Islet precursor cell (in vitro differentiated cells): ENCODE data around the gene ST6GAL1.
"Not testable (repeated sequence)": the region's sequence is repeated elsewhere in the genome, so short reads cannot be mapped to it uniquely, and the experiment has no call there.

Experiments used
- DNase-seq: peaks from one replicate; pipeline ENCODE4 v3.0.0-alpha.2; 2018

Gene ST6GAL1

DNA sequence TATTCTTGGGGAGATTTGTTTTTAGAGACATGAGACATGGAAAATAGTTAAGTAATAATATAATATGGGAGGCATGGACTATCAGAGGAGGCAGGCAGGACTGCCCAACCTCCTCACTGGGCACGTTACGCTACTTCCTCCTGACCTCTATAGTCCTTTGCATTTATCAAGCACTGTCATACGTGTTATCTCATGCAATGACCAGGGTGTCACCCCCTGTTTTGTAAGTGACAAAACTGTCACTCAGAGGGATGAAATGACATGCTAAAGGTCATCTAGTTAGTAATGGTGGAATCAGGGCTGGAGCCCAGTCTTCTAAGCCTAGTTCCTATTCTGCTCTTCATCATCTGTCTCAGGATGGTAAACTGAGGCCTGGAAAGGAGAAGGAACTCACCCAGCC, 66.7 kb downstream of the ST6GAL1 start:
- DNase-seq, result no peak

DNA sequence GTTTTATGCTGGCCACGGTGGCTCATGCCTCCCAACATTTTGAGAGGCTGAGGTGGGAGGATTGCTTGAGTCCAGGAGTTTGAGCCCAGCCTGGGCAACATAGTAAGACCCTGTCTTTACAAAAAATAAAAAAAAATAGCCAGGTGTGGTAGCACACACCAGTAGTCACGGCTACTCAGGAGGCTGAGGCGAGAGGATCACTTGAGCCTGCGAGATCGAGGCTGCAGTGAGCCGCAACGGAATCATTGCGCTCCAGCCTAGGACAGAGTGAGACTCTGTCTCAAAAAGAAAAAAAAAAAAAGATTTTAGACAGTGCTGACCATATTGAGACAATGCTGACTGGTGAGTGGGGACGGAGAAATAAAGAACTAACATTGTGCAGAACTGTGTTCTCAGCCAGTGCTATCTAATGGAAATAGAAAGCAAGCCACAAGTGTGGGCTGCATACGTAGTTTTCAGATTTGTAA, 67.2 kb downstream of the ST6GAL1 start:
- DNase-seq, result no peak

DNA sequence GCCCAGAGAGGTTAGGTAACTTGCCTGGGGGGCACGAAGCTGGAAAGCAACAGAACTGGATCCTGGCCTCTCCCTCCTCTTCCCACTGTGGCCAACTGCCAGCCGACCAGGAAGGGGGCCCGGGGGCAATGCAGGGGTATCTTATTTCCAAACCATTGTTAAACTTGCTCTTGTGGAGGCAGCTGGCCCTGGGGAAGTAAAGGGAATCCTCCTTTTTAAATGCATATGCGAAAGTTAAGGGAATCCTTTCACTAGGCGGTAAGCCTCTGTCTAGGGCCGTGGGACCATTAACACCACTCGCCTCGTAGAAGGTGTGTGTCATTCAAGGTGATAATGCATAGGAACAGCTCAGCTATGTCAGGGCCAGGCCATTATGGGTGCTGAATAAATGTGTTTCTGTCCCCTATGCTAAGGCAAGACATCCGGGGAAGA, 68.6 kb downstream of the ST6GAL1 start:
- DNase-seq, result peak; percentile 71

DNA sequence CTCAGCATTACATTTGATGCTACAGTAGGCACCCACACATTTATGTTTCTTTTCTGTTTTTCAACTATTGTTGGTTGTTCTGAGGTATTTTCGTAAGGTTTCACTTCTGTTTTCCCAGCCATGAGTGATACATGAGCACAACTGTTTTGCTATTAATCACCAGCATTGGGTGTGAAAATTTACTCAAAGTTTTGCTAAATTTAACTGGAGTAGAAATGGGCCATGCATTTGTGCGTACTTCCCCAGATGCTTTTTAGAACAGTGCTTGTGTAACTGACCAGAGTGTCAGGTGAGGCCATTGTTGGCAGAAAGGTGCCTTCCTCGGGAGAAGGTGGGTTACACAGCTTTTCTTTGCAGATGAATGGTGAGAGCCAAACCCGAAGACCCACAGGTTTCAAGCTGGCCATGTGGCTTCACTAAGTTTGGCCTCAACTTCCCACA, 70.4 kb downstream of the ST6GAL1 start:
- no peak for DNase-seq

DNA sequence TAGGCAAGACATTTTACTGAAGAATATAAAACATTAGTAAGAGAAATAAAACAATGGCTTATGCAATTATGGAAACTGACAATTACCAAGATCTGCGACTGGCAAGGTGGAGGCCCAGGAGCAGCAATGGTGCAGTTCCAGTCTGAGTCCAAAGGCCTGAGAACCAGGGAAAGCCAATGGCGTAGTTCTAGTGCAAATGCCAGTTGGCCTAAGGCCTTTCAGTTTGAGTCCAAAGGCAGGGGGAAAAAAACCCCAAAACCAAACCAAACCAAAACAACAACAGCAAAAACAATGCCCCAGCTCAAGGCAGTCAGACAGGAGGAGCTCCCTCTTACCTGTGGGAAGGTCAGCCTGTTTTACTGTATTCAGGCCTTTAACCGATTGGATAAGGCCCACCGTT, 72.6 kb downstream of the ST6GAL1 start:
- DNase-seq, result no peak

DNA sequence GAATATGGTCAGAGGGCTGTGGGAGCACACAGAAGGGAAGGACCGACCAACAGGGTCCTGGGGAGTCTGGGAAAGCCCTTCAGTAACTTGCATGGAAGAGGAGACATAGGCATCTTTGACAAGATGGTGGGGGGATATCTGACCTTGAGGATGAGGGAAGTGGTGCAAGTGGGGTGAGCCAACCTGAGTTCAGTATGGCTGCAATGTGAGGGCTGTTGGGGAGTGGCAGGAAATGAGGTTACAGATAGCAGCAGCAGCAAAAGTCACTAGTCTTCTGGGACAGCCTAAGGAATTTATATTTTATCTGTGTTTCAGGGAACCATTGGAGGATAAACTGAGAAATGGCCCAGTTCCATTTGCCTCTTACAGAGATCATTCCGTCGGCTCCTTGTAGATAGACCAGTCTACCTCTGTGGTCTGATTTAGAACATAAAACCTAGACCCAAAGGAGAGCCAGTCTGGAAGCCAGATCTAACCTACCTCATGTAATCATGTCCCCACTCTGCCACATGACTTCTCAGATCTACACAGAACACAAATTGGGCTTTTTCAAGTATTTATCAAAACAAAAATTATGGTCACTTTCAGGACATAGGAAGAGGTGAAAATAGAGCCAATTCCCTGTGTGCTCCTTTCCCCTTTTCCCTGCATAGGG, 75.6 kb downstream of the ST6GAL1 start:
- no peak for DNase-seq

DNA sequence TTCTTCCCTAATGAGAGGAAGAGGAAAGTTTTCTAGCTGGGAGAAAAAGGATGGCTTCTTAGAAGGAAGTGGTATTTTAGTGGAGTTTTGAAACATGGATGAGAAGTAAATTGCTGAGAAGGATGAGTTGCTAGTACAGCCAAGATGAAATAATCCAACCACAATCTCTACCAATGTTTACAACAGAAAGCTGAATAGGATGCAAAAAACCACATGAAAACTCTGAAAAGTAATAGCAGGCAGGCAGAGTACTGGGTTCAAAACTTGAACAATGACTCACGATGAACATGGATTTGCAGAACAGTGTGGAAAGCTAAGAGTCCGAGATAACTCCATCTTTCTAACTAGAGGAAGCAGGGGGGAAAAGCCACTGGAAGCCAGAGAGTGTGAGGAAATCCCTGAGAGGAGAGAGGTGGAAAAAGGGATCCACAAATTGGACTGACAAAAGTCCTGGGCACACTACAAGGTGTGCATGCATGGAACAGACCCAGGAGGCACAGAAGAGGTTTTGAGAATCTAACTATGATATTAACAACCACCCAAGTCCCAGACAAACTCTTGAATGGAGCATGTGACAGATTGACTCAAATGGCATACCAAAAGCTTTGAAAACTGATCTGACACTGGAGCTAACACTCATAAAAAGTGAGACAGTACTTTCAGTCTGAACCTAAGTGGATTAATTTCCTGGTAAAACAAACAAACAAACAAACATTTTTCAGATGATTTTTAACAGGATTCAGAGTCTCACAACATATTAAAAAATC, 76.7 kb downstream of the ST6GAL1 start:
- DNase-seq, result no peak

DNA sequence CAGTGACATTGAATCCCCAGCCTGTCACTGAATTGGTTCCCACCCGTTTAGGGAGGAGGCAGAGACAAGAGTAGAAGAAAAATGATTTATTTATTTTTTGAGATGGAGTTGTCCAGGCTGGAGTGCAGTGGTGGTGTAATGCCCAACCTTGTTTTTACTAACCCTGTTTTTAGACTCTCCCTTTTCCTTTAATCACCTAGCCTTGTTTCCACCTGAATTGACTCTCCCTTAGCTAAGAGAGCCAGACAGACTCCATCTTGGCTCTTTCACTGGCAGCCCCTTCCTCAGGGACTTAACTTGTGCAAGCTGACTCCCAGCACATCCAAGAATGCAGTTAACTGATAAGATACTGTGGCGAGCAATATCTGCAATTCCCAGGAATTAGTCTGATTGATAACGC, 80.1 kb downstream of the ST6GAL1 start:
- not testable (repeated sequence) for DNase-seq

DNA sequence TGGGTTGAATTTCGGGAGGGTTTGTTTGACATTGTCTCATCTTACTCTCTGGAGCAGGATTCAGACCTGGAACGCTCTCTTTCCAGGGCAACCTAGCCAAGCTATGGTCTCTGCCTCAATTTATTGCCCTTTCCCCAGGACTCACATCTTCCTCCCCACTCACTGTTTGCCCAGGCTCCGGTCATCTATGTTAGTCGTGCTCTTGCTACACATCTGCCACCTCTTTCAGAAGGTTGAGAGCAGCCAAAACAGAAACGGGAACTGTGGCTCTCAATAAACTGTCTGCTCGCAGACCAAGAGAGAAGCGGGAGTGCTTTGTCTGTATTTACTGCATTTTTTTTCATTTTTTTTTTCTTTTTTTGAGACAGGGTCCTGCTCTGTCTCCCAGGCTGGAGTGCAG, 81.6 kb downstream of the ST6GAL1 start:
- DNase-seq, result no peak

DNA sequence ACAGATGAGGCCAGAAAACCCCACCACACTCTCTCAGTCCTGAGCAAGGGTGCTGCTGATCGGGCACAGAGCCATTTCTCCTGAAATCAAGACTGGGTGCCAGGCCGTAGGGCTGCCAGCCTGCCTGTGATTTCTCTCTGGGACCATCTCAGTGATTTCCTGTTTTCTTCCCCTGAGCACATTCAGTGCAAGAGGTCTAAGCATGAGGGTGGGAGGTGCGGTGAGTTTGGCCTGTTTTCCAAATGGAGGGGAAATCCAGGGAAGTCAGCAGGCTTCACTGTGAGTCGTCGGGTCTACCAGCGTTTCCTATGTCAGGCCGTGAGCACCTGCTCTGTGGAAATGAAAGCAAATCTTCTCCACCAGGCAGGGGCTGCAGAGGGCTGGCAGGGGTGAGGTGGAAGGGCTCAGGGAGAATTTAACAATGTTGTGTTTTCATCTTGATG, 82.3 kb downstream of the ST6GAL1 start:
- DNase-seq, result no peak

DNA sequence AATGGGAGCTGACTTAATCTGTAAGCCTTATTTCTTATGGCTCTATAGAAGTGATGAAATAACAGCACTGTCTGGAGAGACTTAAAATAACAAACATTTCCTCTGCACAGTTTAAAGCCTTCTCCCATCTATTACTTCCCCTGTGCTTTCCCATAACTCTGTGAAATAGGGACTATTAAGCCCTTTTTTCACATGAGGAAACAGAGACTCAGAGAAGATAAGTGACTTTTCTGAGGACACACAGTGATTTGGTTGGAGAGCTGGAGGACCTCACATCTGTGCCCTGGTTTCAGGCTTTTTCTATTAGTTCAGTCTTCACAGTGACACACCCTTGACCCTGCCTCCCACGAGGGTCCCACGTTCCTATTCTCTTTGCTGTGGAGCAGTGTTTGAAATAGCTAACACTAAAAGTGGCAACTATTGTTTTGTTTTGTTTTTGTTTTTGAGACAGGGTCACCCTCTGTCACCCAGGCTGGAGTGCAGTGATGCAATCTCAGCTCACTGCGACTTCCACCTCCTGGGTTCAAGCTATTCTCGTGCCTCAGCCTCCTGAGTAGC, 82.9 kb downstream of the ST6GAL1 start:
- DNase-seq, result no peak

DNA sequence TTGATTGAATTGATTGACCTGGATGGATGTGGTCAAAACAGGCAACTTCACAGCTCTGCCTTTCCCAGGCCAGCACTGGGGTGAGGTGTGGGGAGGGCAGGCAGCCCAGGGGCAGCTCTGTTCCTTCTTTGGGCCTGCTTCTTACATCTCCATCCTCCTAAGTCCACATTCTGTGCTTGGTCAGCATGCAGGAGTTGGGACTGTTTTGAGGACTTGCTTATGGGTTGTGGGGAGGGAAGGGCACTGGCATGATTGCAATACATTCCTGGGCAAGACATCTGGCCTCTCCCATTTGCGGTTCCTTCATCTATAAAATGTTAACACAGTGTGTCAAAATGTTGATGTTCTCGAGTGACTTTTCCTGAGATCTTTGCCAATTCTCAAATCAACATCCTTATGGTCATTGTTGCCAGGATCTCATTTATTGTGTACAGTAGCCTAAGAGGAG, 84.1 kb downstream of the ST6GAL1 start:
- no peak for DNase-seq

DNA sequence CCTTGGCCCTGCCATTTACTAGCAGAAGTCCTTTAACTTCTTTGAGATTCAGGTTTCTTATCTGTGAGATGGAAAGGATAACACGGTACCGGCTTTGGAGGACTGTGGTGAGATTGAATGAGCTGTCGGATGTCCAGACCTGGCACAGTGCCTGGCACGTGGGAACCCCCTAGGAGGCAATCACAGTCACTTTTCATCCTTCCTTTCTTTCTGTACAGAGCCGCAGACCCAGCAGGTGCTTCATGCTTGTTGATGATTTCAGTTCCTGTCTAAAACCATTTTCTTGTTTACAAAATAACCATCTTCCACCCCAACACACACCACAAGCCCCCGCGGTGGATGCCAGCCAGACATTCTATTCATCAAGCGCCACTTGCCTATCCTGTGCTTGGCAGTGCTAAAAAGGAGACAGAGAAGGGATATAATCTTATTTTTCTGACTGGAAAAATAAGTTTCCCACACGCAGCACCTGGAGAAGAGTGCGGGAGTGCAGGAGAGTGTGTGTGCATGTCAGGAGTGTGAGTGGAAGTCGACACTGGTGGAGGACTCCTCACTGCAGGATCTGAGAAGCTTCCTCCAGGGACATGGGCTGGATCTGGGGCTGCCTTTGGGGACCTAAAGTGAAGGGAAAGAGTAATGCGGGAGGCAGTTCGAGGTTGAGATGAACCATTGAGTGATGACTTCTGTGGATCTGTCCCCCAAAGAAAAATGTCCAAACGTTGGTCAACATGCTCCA, 85.7 kb downstream of the ST6GAL1 start:
- DNase-seq, result no peak

DNA sequence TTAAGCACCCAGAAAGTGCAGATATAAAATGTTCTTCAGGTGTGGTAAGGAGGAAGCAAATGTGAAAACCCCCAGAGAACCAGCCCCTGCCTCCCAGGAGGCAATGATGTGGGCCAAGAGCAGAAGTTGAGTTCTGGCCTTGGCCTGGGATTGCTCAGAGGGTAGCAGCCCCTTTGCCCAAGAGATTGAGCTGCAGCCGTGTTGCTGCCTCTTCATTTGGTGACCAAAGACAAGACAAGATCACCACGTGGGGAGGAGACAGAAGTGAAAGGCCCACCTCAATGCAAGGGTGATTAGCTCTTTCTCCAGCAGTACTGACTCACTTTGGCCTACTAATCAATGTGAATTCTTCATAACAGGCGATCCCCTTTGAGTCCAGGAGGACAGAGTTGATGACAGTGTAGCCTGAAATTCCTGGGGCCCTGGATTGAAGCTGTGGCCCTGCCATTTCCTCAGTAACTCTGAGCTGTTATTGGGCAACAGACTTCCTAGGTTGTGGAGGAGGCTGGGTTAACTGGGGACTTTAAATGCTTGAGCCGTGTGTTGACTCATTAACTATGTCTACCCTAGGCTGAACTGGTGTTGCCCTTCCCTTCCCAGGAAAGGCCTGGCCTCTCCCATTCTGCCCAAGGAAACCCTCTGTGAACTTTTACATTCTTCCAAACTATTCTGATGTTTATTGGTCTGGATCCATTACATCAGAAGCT, 86.5 kb downstream of the ST6GAL1 start:
- DNase-seq, result no peak

DNA sequence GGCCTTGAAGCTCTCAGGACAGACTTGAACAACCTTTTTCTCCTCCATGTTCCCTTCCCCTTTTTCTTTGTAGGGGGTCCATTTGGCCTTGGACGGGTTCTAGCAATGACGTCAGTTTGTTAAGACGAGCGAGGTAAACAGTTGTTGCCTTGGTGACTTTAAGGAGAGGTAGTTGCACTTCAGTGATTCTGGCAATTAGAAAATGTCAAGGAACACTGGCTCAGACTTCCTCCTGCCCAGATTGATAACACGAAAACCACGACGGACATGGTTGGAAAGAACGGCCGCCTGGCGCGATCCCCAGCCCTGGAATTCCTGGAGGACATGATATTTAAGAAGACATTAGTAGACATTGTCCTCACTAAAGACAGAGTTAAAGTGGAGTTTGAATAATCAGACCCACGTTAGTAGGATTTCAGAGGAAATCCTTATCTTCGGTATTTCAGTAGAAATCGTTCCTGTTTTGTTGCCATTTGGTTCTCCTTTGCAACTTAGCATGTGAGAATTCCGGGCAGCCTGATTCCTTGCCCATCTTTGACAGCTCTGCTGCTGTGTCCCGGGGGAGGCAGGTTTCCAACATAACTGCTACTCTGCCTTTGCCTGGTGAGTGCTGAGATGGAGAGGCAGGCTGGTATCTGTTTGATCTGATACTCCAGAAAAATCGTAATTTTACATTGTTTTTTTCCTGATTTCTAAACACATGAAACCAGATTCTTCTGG, 87.3 kb downstream of the ST6GAL1 start:
- no peak for DNase-seq

DNA sequence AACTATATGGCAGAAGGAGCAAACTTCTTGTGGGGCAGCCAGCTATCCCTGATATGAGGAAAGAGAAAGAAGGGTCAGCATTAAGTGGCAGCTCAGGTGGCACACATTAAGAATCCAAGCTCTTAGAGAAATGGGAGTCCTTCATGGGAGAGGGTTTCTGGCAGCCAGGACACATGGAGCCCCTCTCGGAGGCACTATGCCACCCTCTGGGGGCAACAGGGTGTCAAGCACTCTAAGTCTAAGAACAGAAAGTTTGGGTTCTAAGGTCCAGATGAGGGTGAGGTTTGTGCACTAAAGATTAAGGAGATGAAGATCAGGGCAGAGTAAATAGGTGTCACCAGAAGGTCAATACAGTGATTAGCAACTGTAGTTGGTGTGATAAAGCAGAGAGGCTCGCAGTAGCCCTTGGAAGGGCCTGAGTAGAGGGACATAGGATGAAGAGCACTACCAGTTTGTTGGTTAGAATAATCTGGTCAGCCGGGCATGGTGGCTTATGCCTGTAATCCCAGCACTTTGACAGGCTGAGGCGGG, 89.3 kb downstream of the ST6GAL1 start:
- no peak for DNase-seq

DNA sequence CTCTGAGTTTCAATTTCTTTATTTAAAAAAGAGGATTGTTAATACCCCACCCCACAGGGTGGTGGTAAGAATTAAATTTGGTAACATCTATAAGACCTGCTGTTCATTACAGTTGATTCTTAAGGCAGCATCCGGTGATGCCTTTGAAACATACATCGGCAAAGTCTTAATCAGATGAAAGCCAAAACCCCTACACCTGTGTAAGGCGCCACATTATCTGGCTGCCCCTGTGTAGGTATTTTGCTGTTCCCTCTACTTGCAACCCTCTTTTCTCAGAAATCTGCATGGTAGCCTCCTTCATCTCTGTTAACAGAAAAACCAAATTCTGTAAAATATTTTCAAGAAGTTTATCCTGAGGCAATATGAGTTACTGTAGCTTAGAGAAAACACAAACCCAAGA, 90.0 kb downstream of the ST6GAL1 start:
- DNase-seq, result no peak

DNA sequence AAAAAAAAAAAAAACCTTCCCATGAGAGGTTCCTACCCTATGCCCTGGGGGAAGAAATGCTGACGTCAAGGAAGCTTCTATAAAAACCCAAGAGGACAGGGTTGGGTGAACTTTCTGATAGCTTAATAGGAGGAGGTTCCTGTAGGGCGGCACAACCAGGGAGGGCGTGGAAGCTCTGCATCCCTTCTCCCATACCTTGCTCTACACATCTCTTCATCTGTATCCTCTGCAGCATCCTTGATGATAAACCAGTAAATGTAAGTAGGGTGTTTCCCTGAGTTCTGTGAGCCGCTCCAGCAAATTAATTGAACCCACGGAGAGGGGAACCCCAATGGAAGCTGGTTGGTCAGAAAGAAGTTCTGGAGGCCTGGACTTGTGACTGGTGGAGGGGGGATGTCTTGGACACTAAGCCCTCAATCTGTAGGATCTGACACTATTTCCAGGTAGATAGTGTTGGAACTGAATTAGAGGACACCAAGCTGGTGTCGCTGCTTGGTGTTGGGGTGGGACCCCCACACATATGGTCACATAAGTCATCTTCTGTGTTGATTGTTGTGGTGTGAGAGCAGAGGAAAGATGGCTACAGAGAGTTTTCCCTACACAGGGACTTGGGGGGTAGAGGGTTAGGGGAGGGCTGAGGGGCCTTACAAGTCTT, 91.5 kb downstream of the ST6GAL1 start:
- no peak for DNase-seq

DNA sequence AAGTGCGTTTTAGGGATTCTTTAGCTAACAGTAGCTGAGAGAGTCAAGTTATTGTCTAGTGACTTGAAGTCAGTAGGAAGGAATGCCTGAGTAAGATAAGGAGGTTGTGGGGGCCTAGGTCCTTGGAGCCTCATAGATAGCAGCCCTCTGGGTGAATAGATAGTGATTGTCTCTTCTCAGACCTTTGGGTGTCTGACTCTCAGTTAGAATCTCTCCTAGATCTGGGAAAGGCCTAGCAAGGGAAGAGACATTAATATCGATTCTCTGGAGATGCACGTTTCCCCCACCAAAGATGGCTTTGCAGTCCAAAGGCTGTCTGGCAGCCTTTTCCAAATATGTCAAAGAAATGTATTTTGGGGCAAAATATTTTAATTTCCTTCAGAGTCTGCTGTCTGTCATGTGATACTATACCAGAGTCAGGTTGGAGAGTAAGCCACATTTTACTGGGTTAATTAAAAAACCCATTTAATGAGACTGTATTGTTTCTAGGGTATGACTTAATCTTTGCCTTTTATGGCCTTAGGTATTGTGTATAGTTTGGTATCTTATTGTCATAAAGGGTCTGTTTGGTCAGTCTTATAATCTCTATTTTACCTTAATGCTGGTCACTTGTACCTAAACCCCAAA, 92.2 kb downstream of the ST6GAL1 start:
- no peak for DNase-seq

DNA sequence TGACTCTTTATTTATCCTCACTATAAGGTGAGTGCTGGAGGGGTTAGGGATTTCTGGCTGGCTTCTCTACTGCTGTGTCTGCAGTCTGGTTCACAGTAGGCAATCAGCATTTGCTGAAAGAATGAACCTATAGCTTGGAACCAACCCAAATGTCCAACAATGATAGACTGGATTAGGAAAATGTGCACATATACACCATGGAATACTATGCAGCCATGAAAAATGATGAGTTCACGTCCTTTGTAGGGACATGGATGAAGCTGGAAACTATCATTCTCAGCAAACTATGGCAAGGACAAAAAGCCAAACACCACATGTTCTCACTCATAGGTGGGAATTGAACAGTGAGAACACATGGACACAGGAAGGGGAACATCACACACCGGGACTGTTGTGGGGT, 93.0 kb downstream of the ST6GAL1 start:
- not testable (repeated sequence) for DNase-seq
